ENCODE data around the gene ZAP70.
A peak's percentile ranks its signal among the peaks of the same experiment; 100 is the strongest.

Gene ZAP70

GRCh38 chr2:97730245-97730644, 16.9 kb downstream of the ZAP70 start:
- no peak for FAIRE-seq
- no peak for DNase-seq (ENCODE audit: extremely low spot score, insufficient read length, low read depth)

- FAIRE-seq (no peak), DNase-seq (ENCODE audit: extremely low spot score, insufficient read length, low read depth) (no peak)
Measured at GRCh38 chr2:97731274-97732020, 18.1 kb downstream of the ZAP70 start.

- FAIRE-seq (no peak), DNase-seq (ENCODE audit: extremely low spot score, insufficient read length, low read depth) (no peak)
Measured at GRCh38 chr2:97732436-97733340, 19.3 kb downstream of the ZAP70 start.

GRCh38 chr2:97733341-97734035, 20.1 kb downstream of the ZAP70 start:
- FAIRE-seq (no peak), DNase-seq (ENCODE audit: extremely low spot score, insufficient read length, low read depth) (no peak)

GRCh38 chr2:97734061-97735051, 21.0 kb downstream of the ZAP70 start:
- no peak for FAIRE-seq

GRCh38 chr2:97735161-97735561, 21.8 kb downstream of the ZAP70 start:
- no peak for DNase-seq (ENCODE audit: extremely low spot score, insufficient read length, low read depth)
- FAIRE-seq, result no peak

More at GRCh38 chr2:97734061-97735051, 21.0 kb downstream of the ZAP70 start:
- no peak for DNase-seq (ENCODE audit: extremely low spot score, insufficient read length, low read depth)

- FAIRE-seq (no peak), DNase-seq (ENCODE audit: extremely low spot score, insufficient read length, low read depth) (no peak)
Measured at GRCh38 chr2:97736185-97736584, 22.8 kb downstream of the ZAP70 start.

- FAIRE-seq (no peak), DNase-seq (ENCODE audit: extremely low spot score, insufficient read length, low read depth) (no peak)
Measured at GRCh38 chr2:97736608-97737330, 23.4 kb downstream of the ZAP70 start.

GRCh38 chr2:97737421-97738178, 24.2 kb downstream of the ZAP70 start:
- FAIRE-seq, result no peak
- DNase-seq (ENCODE audit: extremely low spot score, insufficient read length, low read depth), result no peak

- DNase-seq (ENCODE audit: extremely low spot score, insufficient read length, low read depth), result no peak
- no peak for FAIRE-seq
Measured at GRCh38 chr2:97738179-97739019, 25.0 kb downstream of the ZAP70 start.

GRCh38 chr2:97739020-97739892, 25.9 kb downstream of the ZAP70 start:
- no peak for DNase-seq (ENCODE audit: extremely low spot score, insufficient read length, low read depth)
- no peak for FAIRE-seq

- no peak for FAIRE-seq
- DNase-seq (ENCODE audit: extremely low spot score, insufficient read length, low read depth), result no peak
Measured at GRCh38 chr2:97739893-97740245, 26.5 kb downstream of the ZAP70 start.

GRCh38 chr2:97740590-97741182, 27.3 kb downstream of the ZAP70 start:
- FAIRE-seq, result peak; percentile 81
- DNase-seq (ENCODE audit: extremely low spot score, insufficient read length, low read depth), result peak; percentile 72

GRCh38 chr2:97741251-97741650, 27.9 kb downstream of the ZAP70 start:
- FAIRE-seq, result no peak
- DNase-seq (ENCODE audit: extremely low spot score, insufficient read length, low read depth), result no peak

GRCh38 chr2:97741686-97742085, 28.3 kb downstream of the ZAP70 start:
- no peak for FAIRE-seq
- DNase-seq (ENCODE audit: extremely low spot score, insufficient read length, low read depth), result no peak

GRCh38 chr2:97742381-97742847, 29.0 kb downstream of the ZAP70 start:
- DNase-seq (ENCODE audit: extremely low spot score, insufficient read length, low read depth) (no peak), FAIRE-seq (no peak)

All from GM18507 (cell line).